Kidney glomerular epithelial cell (primary cell): Measurements from ENCODE around the gene ETFA.

ENCODE experiments used
- DNase-seq: peaks from one replicate; lab custom pipeline; 2025; lab: John Stamatoyannopoulos, UW

ETFA gene

GRCh38 chr15:76193934-76194333, 117.3 kb downstream of the ETFA start:
- no peak for DNase-seq

DNA sequence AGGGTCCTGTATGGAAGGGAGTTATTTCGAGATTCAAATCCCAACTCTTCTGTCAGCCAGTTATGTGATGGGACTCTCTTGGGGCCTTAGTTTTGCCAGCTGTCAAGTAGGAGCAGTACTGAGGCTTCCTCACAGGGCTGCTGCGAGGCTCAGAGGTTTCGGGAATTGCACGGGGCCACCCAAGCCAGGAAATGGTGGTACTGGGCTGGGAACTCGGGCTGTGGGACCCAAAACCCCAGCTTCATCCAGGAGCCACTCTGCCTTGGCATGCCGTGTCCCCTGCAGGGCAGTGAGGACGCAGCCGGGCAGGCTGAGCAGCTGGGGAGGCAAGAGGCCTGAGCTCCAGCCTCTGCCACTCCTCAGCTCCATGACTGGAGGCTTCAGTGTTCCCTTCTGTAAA, 118.6 kb downstream of the ETFA start:
- DNase-seq = no peak

GRCh38 chr15:76191539-76192244, 119.6 kb downstream of the ETFA start:
- DNase-seq = no peak

DNA sequence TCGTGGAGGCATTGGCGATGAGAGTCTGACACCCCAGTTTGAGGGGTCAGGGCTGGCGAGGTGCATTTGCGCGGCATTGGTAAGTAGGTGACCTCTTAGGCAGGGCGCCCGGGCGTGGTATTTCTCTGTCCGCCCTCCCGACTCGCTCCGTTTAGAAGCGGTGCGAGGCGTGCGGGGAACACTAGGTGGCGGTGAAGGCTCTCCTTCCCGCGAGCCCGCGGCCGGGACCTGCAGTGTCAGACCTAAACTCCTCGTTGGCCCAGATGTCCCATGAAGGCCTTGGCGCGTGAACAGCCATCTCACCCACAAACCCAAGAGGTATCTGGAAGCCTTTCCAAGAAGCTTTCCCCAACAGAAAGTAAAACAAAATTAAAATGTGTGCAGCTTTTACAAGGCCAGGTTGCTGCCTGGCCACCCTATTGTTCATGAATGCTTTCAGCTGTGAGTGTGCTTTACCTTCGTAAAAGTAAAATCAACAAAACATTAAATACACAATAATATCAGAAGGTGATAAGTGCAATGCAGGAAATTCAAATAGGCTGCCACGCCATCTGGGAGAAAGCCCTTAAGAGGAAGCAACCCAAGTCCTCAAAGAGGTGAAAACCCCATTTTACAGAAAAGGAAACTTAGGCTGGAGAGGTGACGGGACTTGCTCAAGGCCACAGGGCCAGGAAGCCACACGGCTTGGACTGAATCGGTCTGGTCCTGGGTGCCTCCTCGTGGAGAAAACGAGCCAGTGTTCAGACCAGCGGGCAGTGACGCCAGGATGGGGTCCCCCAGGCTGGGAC, 120.3 kb downstream of the ETFA start:
- peak; percentile 71 for DNase-seq

GRCh38 chr15:76190070-76190564, 121.2 kb downstream of the ETFA start:
- DNase-seq = no peak

DNA sequence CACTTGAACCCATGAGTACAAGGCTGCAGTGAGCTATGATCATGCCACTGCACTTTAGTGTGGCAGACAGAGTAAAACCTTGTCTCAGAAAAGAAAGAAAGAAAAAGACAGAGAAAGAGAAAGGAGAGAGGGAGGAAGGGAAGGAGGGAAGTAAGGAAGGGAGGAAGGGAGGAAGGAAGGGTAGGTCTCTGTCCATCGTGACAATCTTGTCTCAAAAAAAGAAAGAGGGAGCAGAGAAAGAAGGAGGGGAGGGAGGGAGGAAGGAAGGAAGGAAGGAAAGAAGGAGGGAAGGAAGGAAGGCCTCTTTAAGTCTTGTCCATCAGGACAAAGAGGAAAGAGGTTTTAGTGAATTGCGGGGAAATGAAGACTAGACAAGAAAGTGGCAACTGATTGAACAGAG, 122.2 kb downstream of the ETFA start:
- no peak for DNase-seq

DNA sequence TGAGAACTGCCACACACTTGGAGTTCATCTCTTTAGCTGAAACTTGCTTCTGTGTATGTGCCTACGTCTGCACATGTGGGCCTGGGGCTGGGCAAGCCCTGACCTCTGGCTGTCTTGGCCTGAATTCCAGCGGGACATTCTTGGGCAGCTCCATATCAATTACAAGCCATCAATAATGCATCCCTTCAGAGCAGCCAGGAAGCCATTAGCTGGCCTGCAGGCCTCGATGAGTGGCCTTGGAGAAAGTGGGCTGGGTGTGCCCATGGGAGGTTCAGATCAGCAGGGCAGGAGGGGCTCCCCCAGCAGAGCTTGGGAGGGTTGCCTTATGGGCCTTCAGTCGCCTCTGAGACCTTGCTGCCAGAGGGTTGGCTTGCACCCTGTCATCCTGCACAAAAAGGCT, 124.1 kb downstream of the ETFA start:
- DNase-seq = no peak

GRCh38 chr15:76185716-76186115, 125.6 kb downstream of the ETFA start:
- no peak for DNase-seq

DNA sequence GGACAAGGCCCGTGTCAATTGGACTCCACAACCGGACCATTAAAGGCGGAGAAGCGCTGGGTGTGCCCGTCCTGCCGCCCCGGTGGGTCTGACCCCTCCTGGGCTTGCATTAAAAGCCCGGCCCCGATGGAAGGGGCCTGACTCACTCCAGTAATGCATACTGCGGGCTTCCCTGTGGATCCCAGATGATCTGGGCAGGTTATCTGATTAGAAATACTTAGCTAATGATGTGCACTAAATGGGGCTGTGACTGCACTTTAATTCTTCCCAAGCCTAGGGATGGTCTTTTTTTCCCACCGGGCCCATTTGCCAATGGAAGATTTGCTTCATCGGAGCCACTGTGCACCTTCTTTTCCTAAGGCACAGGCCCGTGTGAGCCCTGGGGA, 126.6 kb downstream of the ETFA start:
- no peak for DNase-seq

DNA sequence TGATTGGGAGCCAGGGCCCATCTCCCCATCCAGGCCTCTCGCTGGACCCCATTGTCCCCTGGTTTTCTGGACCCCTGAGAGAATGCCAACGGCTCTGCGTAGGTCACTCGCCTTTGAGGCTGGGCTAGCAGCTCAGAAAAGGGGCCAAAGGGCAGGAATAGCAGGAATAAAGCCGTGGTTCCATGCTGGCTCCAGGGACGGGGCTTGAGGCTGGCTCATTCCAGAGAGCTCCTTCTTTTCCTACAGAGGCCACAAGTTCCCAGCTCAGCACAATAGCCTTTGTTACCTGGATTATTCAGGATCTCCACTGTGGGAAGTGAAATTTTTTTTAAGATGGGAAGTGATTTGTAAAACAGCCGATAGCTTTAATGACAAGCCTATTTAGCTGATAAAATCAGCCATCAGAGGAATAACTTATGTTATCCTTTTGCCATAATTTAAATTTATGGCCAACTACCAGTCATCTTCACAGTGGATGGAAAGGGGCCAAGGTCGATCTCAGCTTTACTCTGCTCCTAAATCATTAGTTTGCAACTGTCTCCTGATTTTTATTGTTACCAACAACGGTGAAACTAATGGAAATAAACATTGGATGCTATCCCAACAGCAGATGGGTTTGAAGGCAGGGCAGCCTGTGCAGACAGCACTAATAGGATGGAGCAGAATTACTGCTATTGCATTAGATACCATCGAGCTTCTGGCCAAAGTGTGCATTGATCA, 127.2 kb downstream of the ETFA start:
- DNase-seq = no peak

DNA sequence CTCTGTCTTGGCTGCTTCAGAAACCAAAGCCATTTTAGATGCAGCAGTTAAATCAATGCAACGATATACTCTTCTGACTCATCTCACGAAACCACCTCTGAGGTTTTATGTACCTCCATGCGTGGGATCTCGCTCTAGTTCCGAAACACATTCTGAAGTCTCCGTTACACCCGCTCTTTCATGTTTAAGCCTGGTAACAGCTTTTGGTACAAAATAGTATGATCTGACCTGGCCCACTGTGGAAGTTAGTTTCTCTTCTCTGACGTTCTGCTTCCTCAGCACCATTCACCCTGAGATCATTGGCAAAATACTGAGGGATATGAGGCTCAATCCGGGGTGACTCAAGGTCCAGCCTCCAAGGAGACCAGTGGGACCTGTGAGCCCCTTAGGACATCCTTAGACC, 129.6 kb downstream of the ETFA start:
- no peak for DNase-seq

- DNase-seq = no peak
These were observed 130.9 kb downstream of the ETFA start for GRCh38 chr15:76180321-76180720.

- DNase-seq = no peak
These were observed 132.2 kb downstream of the ETFA start for GRCh38 chr15:76179023-76179422.

DNA sequence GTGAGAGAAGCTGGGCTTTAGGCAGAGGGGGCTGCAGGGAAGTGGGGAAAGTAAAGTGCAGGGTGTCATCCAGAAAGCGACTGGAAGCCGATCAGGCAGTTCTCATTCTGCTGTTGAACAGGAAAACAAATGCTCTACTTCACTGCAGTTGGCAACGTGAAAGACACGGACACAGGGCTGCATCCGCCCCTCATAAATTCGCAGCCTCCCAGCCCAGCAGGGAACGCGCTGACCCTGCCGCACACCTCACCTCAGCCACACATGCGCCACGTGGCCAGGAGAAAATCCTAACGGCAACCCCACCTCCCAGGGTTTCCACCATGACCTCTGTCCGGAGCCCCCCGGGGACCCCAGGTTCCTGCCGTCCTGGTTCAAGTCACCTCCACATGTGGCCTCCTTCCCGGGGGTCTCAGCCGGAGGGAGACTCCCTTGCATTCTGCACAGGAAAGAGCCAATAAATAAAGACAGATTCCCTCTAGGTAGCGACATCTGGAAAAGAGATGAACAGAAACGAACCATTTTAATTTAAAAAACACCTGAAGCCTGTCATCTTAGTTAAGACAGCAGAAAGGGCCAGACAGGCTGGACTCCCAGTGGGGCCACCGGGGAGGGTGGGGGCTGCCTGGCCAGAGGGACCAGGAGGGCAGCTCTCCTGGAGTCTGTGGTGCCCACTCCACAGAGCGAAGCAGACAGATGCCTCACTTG, 132.8 kb downstream of the ETFA start:
- no peak for DNase-seq

- DNase-seq = no peak
These were observed 133.7 kb downstream of the ETFA start for GRCh38 chr15:76177491-76178040.

GRCh38 chr15:76176487-76177085, 134.7 kb downstream of the ETFA start:
- DNase-seq = no peak

DNA sequence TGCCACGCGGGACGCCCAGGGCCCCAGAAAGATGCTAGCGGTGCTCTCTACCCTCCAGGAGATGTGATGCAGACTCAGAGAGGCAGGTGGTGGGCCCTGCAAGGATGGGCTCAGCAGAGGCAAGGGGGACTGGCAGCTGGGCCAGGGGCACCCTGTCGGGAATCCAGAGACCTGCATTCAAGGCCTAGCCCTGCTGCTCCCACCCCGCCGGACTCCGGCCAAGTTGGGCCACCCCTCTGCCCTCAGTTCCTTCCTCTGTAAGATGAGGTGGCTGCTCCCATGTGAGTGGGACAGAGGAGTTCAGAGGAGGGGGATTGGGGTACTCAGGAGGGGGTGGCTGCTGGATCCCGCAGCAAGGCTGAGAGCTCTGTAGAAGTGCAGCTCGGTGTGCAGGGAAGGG, 135.2 kb downstream of the ETFA start:
- DNase-seq = no peak

- no peak for DNase-seq
These were observed 135.8 kb downstream of the ETFA start for GRCh38 chr15:76175442-76175841.

DNA sequence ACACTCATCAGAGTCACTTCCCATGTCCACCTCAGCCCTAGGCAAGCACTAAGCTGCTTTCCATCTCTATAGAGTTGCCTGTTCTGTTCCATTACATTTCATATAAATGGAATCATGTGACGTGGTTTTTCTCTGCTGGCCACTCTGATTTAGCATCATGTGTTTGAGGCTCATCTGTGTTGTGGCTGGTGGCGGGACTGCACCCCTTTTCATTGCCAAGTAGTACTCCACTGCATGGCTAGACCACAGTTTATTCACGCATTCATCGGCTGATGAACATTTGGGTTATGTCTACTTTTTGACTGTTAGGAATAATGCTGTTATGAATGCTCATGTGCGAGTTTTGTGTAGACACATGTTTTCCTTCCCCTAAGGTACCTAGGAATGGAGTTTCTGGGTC, 136.6 kb downstream of the ETFA start:
- DNase-seq = no peak

DNA sequence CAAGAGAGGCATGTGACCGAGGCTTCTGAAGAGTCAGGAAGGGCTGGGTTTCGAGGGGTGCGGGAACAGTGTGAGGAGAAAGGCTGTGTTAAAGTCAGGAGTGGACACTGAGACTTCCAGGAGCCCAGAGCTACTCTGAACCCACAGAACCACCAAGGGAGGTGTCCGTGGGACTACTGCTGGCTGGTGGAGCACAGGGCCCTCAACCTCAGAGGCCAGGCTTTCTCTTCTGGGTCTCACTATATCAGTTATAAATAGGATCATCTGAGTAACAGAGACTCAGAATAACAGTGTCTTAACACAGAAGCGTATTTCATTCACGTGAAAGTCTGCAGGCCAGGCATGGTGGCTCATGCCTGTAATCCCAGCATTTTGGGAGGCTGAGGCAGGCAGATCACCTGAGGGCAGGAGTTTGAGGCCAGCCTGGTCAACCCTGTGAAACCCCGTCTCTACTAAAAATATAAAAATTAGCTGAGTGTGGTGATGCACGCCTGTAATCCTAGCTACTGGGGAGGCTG, 137.9 kb downstream of the ETFA start:
- DNase-seq = no peak

- no peak for DNase-seq
These were observed 138.5 kb downstream of the ETFA start for GRCh38 chr15:76172782-76173181.
